GM19397 (cell line): ENCODE measurements around the gene RASL11B.

Experiments
- ATAC-seq: cut with Tn5 transposase; IDR thresholded peaks from one replicate; pipeline ENCODE4 v1.9.1; 2021; ENCODE audit warnings: mild to moderate bottlenecking, moderate library complexity; ENCODE audit not compliant: unreplicated experiment

The RASL11B gene

DNA sequence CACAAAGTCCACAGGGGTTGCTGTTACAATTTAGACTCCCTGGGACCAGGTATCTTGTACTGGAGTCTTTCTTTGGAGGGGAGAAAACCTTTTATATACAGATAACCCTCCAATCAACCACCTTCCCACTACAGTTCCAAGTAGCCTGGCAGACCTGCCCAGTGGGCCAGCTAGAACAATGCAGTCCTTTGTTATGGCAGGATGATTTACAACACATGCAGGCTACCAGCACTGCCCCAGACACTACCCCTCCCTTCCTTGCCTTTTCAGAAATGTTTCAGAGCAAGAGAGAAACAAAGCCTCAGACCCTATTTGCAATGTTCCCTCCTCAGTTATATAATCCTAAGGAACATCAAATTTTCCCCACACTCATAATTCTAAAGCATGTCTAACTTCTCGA, 11.1 kb downstream of the RASL11B start:
- ATAC-seq, result no peak

DNA sequence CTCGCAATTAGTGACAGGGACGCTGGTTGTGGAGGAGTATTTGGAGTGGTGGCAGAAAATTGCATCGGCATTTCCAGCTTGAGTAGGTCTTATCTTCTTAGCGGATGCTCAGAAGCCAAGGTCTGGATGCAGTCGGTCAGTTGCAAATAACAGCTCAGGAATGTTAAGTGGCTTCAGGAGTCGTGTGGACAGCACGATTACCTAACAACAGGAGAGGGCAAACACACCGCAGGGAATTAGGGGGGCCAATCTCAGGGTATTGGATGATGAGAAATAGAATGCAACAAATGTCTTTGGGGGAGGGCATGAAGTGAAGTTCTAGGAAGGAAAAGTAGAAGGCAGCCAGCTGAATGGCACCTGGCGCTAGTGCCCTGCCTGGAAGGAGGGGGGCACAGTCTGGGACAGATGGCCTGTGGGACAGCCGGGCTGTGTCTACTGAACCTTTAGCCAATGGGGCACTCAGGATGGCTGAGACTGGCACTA, 11.8 kb downstream of the RASL11B start:
- ATAC-seq, result no peak

DNA sequence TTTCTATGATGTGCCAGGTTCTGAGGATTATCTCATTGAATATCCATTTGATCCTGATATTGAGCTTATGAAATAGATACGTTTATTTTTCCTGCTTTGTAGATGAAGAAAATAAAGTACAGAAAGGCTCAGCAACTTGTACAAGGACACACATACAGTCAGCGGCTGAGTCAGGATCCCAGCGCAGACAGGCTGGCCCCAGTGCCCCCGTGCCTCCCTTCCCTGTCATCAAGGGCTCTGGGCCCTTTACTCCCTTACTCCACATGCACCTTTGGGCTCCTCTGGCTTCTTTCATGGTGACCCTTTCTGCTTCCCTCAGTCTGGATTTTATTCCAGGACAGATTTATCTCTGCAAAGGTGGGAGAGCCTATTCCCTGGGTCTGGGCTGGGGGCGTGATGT, 12.8 kb downstream of the RASL11B start:
- ATAC-seq, result no peak

DNA sequence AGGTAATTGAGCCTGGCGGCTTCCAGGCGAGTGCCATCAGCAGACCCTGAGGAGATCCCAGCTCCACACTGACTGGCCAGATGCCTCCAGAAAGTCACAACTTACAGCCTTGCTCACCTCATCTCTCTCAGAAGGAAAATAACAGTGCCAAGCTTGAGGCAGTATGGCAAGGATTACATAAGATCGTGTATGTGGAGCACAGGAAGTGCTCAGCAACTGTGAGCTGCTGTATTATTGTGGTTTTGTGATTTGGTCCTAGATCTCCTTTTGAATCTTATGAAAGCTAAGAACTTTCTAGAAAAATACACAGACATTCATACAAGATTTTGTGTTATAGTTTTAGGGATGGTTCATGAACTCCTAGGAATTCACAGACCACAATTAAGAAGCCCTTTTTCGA, 14.0 kb downstream of the RASL11B start:
- no peak for ATAC-seq

- no peak for ATAC-seq
These were observed 14.9 kb downstream of the RASL11B start for GRCh38 chr4:52877036-52877435.

DNA sequence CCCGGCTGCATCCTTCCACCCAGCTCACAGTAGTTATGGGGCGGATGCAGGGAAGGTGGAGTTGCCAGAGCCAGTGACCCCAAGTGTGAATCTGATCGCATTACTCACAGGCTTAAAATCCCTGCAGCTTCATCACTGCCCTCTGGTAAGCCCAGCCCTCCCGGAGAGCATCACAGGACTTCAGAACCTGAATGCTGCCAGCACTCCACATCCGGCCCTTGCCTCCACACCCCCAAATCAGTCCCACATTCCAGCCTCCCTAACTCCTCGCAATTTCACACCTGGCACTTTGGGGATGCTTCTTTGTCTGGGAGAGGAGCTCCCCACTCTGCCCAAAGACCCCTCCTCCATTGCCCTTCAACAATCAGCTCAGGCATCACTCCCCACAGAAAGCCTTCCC, 15.6 kb downstream of the RASL11B start:
- no peak for ATAC-seq

- no peak for ATAC-seq
These were observed 17.4 kb downstream of the RASL11B start for GRCh38 chr4:52879471-52879870.

DNA sequence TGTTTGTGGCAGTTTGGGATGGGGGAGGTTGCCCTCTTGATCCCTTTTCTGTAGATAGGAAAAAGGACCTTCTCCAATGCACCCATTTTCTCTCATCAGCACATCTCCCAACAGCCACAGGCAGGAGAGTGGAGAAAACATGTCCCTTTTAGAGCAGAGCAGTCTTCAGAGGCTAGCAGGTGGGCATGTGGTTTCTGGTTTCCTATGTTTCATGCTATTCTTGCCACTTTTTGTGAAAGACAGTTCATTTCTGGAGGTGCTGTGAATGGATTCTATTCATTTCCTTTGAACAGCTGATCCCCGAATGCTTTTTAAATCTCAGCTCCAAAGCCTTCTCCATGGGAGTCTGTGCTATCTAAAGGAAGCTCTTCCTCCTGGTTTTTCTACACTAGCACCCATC, 18.9 kb downstream of the RASL11B start:
- ATAC-seq, result no peak

DNA sequence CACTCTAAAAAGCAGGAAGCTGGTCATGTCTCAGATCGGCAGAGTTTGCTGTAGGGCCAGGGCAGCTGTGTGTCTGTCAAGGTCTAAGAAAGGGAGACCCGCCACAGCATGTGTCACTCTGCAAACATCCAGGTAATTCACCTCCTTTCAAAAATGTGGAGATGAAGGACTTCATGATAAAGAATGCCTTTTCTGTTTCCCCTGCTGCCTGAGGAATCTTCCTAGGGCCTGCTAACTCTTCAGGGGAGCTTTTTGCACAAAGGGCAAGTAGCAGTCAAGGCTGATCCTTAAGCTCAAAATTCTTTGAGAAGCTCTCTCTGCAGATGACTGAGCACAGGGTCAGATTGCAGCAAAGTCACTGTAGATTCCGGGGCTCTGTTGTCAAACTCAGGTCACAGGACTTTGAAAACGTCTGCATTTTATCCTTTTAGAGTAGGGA, 21.1 kb downstream of the RASL11B start:
- ATAC-seq, result no peak

DNA sequence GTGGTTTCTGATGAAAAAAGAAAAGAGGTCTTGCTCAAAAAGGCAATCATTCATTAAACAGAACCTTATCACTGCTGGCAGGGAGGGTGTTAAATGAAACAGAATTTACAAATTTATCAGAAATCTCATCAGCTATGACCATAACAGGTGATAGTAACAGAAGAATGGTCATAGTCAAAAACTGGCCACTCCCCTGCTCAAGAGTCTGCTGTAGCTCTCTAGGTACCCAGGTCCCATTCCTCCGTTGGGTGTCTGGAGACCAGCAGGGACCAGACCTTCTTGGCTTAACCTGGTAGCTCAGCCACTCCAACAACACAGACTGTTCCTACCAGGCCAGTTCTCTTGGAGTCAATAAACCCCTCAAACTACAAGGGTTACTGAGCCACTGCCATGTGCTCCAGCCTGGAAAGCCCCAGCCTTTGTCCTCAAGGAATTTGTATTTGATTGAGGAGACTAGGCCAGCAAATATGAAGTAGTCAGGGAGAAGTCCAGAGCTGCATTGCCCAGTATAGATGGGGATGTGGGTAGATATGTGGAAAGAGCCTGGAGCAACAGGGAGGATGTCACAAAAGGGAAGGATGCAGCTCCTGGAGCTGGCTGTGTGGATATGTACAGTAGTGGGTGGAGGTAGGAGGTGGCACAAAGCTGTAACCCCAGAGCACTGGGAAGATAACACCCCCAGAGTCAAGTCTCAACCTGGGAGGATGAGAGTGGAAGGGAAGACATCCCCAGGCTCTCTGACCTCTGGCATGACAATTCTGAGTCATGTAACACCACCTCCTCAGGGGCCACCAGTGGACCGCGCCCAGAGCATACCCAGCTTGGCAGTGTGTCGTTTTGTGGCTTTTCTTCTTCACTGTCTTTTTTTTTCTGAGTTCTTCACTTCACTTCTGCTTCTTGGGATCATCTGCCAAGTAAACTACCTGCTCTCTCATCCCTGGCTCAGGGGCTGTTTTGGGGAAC, 21.9 kb downstream of the RASL11B start:
- no peak for ATAC-seq

DNA sequence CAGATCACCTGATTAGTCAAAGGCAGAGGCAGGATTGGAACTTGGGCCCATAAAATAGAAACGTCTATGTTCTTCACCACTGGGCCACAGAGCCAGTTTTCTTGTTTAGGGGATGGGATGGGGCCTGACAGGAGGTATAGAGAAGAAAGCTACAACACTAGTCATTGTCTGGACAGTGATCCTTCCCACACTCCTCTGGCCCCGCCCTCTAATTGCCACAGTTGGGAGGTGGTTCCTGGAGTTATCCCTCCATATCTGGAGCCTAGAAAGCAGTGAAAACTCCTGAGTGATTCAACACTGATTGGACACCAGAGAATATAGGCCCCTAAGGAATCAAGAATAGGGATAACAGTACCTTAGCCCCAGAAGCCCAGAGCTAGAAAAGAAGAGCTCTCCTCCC, 22.9 kb downstream of the RASL11B start:
- no peak for ATAC-seq

DNA sequence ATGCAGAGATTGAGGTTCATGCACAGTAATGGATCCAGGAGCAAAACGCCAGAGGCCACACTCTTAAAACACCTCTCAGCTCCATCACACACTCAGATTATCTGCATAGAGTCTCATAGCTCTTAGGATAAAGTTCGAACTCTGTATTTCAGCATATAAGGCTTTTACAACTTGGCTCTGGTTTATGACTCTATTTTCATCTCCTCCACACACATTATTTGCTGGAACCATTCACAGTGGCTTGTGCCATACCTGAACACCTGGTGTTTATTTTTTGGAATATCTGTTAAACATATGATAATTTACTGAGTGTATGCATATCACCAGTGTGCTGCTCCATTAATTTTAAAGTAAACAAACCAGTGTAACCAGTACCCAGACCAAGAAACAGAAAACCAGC, 27.2 kb downstream of the RASL11B start:
- no peak for ATAC-seq

- no peak for ATAC-seq
These were observed 27.8 kb downstream of the RASL11B start for GRCh38 chr4:52889778-52890520.

DNA sequence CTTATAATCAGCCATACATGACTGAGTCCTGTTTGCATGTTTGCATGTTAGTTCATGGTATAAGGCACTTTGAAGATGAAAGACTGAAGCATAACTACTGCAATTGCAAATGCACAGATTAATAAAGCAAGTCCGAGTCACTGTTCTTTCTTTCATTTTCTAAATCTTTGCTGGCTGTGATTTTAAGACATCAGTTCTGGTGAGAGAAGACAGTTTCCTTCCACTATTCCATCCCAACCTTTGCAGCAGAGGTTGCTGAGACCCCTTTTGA, 28.3 kb downstream of the RASL11B start:
- no peak for ATAC-seq

DNA sequence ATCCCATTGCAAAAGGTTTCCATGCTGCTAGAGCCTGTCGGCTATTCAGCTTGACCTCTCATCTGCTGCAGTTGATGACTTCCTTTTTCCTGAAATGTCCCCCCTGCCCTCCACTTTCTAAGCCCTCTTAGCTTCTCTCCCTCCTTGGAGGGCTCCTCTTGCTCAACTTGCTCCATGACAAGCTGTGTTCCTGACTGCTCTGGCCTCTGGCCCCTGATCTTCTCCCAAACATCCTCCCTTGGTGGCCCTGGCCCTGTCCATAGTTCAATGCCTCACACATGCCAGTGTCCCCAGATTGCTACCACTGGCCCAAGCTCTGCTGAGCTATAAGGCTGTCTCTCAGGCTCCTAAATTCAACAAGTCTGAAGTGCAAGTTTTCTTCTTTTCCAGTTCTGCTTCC, 29.6 kb downstream of the RASL11B start:
- no peak for ATAC-seq

GRCh38 chr4:52892880-52893279, 30.8 kb downstream of the RASL11B start:
- ATAC-seq, result no peak

GRCh38 chr4:52894443-52894842, 32.3 kb downstream of the RASL11B start:
- no peak for ATAC-seq

- no peak for ATAC-seq
These were observed 41.2 kb downstream of the RASL11B start for GRCh38 chr4:52903273-52903672.

DNA sequence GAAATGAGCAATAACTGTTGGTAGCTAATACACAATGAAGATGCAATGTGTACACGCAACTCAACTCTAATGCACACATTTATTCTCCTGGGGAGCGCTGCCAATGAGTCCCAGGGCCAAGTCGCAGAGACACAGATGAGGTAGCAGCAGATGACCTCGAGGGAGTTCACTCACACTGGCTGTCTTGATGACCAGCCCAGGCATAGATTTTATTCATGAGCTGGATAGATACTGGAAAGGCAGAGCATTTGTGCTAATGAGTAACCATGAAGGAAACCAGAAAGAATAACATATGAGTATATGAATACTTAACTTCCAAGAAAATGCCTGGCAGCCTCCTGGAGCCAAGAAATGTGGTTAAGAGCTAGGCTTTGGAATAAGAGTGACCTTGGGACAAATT, 42.3 kb downstream of the RASL11B start:
- no peak for ATAC-seq

GRCh38 chr4:52907510-52907909, 45.4 kb downstream of the RASL11B start:
- ATAC-seq, result no peak

- no peak for ATAC-seq
These were observed 48.0 kb downstream of the RASL11B start for GRCh38 chr4:52910115-52910514.

- no peak for ATAC-seq
These were observed 49.7 kb downstream of the RASL11B start for GRCh38 chr4:52911684-52912294.
